C4-2B (cell line): ENCODE measurements around the gene PRSS22.

Experiments used
- H3K27ac ChIP-seq: fragments of 450-650 bp; 2 replicates; pipeline ENCODE4 v1.5.1; 2017
- ZFX ChIP-seq: fragments of 450-650 bp; IDR thresholded peaks from 2 replicates; pipeline ENCODE4 v1.6.1; 2017
- TF ChIP-seq, protein P1 (sequence below): fragments of 450-650 bp; conservative IDR thresholded peaks from 2 replicates; pipeline ENCODE4 v1.5.1; 2017; ENCODE audit warnings: mild to moderate bottlenecking

The PRSS22 gene

DNA sequence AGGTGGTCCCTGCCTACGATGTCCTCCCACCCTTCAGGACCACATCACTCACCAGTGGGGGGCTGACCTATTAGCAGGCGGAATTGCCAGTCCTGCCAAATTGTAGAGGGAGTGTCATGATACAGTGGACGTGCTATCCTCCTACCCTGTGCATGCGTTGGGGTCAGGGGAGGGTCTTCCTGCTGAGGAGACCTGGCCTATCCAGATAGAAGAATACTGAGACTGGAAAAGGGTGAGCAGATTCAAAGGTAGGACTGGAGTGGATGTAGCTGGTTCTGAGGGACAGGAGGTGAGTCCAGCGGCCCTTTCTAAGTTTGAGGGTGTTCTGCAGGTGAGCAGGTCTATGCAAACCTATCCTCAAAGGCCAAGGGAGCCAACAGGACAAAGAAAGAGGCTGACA is 51.7 kb downstream of the PRSS22 start:
- no peak overlapping the region for H3K27ac ChIP-seq
- TF ChIP-seq, protein P1, sequence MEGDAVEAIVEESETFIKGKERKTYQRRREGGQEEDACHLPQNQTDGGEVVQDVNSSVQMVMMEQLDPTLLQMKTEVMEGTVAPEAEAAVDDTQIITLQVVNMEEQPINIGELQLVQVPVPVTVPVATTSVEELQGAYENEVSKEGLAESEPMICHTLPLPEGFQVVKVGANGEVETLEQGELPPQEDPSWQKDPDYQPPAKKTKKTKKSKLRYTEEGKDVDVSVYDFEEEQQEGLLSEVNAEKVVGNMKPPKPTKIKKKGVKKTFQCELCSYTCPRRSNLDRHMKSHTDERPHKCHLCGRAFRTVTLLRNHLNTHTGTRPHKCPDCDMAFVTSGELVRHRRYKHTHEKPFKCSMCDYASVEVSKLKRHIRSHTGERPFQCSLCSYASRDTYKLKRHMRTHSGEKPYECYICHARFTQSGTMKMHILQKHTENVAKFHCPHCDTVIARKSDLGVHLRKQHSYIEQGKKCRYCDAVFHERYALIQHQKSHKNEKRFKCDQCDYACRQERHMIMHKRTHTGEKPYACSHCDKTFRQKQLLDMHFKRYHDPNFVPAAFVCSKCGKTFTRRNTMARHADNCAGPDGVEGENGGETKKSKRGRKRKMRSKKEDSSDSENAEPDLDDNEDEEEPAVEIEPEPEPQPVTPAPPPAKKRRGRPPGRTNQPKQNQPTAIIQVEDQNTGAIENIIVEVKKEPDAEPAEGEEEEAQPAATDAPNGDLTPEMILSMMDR: no peak
- no peak for TF ChIP-seq ZFX

- H3K27ac ChIP-seq: no peak overlapping the region
- TF ChIP-seq, protein P1: no peak
- no peak for TF ChIP-seq ZFX
Measured at GRCh38 chr16:2804728-2805127, 53.2 kb downstream of the PRSS22 start.

DNA sequence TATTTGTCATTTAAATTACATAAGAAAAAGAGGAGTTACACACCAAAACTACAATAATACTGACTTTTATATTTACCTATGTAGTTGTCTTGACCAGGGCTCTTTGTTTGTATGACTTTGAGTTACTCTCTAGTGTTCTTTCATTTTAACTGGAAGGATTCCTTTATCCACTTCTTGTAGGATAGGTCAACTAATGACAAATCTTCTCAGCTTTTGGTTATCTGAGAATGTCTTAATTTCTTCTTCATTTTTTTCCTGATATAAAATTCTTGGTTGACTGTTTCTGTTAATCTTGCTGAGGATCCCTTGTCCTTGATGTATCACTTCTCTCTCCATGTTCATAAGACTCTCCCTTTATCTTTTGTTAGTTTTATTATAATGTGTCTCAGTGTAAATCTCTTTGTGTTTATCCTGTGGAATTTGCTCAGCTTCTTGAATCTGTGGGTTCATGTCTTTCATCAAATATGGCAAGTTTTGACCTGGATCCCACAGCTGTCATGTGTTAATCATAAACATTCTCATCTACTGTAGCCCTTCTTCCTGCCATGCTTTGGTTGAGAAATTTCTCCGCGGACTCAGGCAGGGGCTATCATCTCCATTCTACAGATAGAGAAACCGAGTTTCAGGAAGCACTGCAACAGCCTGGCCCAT is 54.3 kb downstream of the PRSS22 start:
- no peak overlapping the region for H3K27ac ChIP-seq
- TF ChIP-seq, protein P1: no peak
